Cardiac muscle cell (in vitro differentiated cells and primary cell): ENCODE measurements around the gene DTX3. TPM values are rescaled to one million over a fixed set of nuclear protein-coding genes. Genes with fewer than 3 reads are reported as not detected.
"Not testable (repeated sequence)": the region's sequence is repeated elsewhere in the genome, so short reads cannot be mapped to it uniquely, and the experiment has no call there.

Experiments used
- DNase-seq, 2 donors: peaks; one replicate each; pipeline versions ENCODE4 v3.0.0 to v3.0.0-alpha.2; 2010 to 2017; ENCODE audit warnings: low read depth in 1 of 2, low spot score in 1 of 2
- H3K27ac ChIP-seq: fragments of 200-600 bp; sonication (generic); 2 replicates; pipeline ENCODE4 v1.5.1; 2016
- H3K27me3 ChIP-seq: fragments of 200-600 bp; sonication (generic); 2 replicates; pipeline ENCODE4 v1.6.0; 2016; ENCODE audit warnings: control low read depth
- H3K36me3 ChIP-seq: fragments of 200-600 bp; sonication (generic); 2 replicates; pipeline ENCODE4 v1.5.1; 2016; ENCODE audit warnings: control low read depth
- H3K4me1 ChIP-seq: fragments of 200-600 bp; sonication (generic); 2 replicates; pipeline ENCODE4 v1.8.1; 2017; ENCODE audit warnings: low read depth, mild to moderate bottlenecking, mixed run types
- H3K4me3 ChIP-seq: fragments of 200-600 bp; sonication (generic); 2 replicates; pipeline ENCODE4 v1.5.1; 2016; ENCODE audit warnings: mild to moderate bottlenecking
- H3K9me3 ChIP-seq: fragments of 200-600 bp; sonication (generic); 2 replicates; pipeline ENCODE4 v1.5.1; 2017; ENCODE audit warnings: low read depth, mild to moderate bottlenecking, control low read depth
- CTCF ChIP-seq: IDR thresholded peaks from 2 replicates; pipeline ENCODE4 v1.5.1; 2012; ENCODE audit warnings: low read depth, mild to moderate bottlenecking, low read length
- polyA plus RNA-seq: library from polyadenylated mRNA; unstranded; fragments of >200 nt; fragmentation: Nextera tagmentation; extraction: Ambion mirVana; gene quantifications from 2 replicates; pipeline ENCODE4 v1.2.1, GENCODE V29; 2016
- total RNA-seq: library from RNA; depleted of rRNA; stranded (reverse); fragments of >200 nt; gene quantifications from 2 replicates; pipeline ENCODE4 v1.2.3, GENCODE V29; 2016

Gene DTX3
- total and polyA plus RNA-seq, 2 experiments from 2014 or later = 44.5 to 59.0 TPM

DNA sequence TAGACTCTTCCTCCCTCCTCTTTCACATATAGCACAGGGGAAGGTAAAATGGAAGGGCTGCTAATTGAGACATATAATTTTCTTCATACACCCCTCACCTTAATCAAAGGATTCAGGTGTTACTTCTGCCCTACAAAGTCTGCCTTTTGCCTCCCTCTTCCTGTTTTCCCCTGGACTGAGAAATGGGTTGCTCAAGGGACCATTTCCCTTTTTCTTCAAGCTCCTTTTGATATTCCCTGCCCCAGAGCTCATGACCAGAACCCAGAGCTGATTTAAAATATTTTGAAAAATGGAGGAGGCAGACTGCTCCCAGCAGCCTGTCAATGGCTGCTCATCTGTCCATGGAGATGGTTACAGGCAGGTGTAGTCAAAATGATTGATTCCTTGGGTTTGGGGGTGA, 19.9 kb upstream of the DTX3 start:
- TF ChIP-seq CTCF = no peak
- Histone ChIP-seq H3K36me3 (no peaks in the 10 kb centered on the region), H3K27me3 (peaks cover 56% of the 10 kb centered on the region), H3K9me3 (no peaks in the 10 kb centered on the region), H3K27ac (no peak overlapping the region), H3K4me3 (no peak overlapping the region), H3K4me1 (no peaks in the 10 kb centered on the region)
- no peak for DNase-seq

- Histone ChIP-seq H3K27ac (no peak overlapping the region), H3K4me3 (no peak overlapping the region), H3K4me1 (no peaks in the 10 kb centered on the region), H3K36me3 (no peaks in the 10 kb centered on the region), H3K9me3 (no peaks in the 10 kb centered on the region), H3K27me3 (peaks cover 56% of the 10 kb centered on the region)
- DNase-seq = no peak
- TF ChIP-seq CTCF = no peak
These were observed 19.5 kb upstream of the DTX3 start for GRCh38 chr12:57585156-57585555.

DNA sequence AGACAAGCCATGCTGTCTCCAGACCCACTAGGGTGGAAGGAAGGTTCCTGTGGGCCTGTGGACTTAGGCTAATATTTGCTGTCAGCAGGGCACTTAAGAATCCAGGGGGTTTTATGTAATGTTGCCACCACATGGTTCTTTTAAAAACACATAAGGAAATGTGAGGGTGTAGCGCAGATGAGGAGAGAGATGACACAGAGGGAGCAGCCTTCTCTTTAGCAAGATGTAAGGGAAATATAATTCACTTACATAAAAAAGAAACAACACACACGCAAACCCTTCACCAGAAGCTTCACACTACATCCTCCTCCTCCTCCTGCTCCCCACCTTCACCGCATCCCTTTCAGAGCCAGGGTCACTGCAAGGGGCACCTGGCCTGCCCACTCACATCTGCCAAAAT, 18.5 kb upstream of the DTX3 start:
- Histone ChIP-seq H3K4me3 (no peak overlapping the region), H3K27ac (no peak overlapping the region), H3K36me3 (no peaks in the 10 kb centered on the region), H3K27me3 (peaks cover 56% of the 10 kb centered on the region), H3K4me1 (no peaks in the 10 kb centered on the region), H3K9me3 (no peaks in the 10 kb centered on the region)
- no peak for DNase-seq
- TF ChIP-seq CTCF = no peak

- Histone ChIP-seq H3K9me3 (no peaks in the 10 kb centered on the region), H3K4me1 (no peaks in the 10 kb centered on the region)
- no peak for DNase-seq
These were observed 17.7 kb upstream of the DTX3 start for GRCh38 chr12:57586832-57587429.

GRCh38 chr12:57588951-57589610, 15.5 kb upstream of the DTX3 start:
- DNase-seq, H3K27ac ChIP-seq, H3K4me3 ChIP-seq, H3K9me3 ChIP-seq, H3K4me1 ChIP-seq, H3K36me3 ChIP-seq: not testable (repeated sequence)
- H3K27me3 ChIP-seq = peaks cover 56% of the 10 kb centered on the region

More at GRCh38 chr12:57586832-57587429, 17.7 kb upstream of the DTX3 start:
- no peak for TF ChIP-seq CTCF
- Histone ChIP-seq H3K27ac (no peak overlapping the region), H3K4me3 (no peak overlapping the region), H3K36me3 (no peaks in the 10 kb centered on the region), H3K27me3 (peaks cover 56% of the 10 kb centered on the region)

GRCh38 chr12:57590479-57590863, 14.2 kb upstream of the DTX3 start:
- peak overlapping the region; percentile 72 for H3K4me3 ChIP-seq
- no peaks in the 10 kb centered on the region for H3K9me3 ChIP-seq
- H3K27ac ChIP-seq = no peak overlapping the region
- H3K4me1 ChIP-seq = no peaks in the 10 kb centered on the region
- H3K36me3 ChIP-seq = no peaks in the 10 kb centered on the region
- TF ChIP-seq CTCF = no peak
- peaks cover 42% of the 10 kb centered on the region for H3K27me3 ChIP-seq
- DNase-seq = no peak
